Neural cell (in vitro differentiated cells): ENCODE results near the gene FRMD4A. TPM values are rescaled to one million over a fixed set of nuclear protein-coding genes. Genes with fewer than 3 reads are reported as not detected.

ENCODE experiments used
- H2AFZ ChIP-seq: fragments of 200-600, 300-800 bp; sonication (generic), shearing (Covaris generic); 2 replicates; pipeline ENCODE4 v1.6.0; 2014; ENCODE audit warnings: low read depth, mild to moderate bottlenecking, antibody characterized with exemption, low read length, moderate library complexity
- H3F3A ChIP-seq: fragments of 200-600 bp; shearing (Covaris generic); 2 replicates; pipeline ENCODE4 v1.6.1; 2016; ENCODE audit warnings: mild to moderate bottlenecking, moderate library complexity, mixed read lengths, antibody characterized with exemption, low read length; ENCODE audit not compliant: insufficient read depth, poor library complexity, severe bottlenecking
- H3K27ac ChIP-seq: fragments of 200-600, 300-800 bp; sonication (generic), shearing (Covaris generic); 2 replicates; pipeline ENCODE4 v1.5.1; 2014; ENCODE audit warnings: mild to moderate bottlenecking, low read length, moderate library complexity
- H3K27me3 ChIP-seq: fragments of 300-800, 200-600 bp; sonication (generic), shearing (Covaris generic); 2 replicates; pipeline ENCODE4 v1.6.0; 2014; ENCODE audit warnings: mild to moderate bottlenecking, low read depth, low read length, moderate library complexity; ENCODE audit not compliant: insufficient read depth
- H3K36me3 ChIP-seq: fragments of 300-800, 200-600 bp; sonication (generic), shearing (Covaris generic); 2 replicates; pipeline ENCODE4 v1.5.1; 2014; ENCODE audit warnings: mild to moderate bottlenecking, antibody characterized with exemption, low read length, moderate library complexity; ENCODE audit not compliant: insufficient read depth
- H3K4me2 ChIP-seq: fragments of 300-800, 200-600 bp; sonication (generic), shearing (Covaris generic); 2 replicates; pipeline ENCODE4 v1.6.0; 2014; ENCODE audit warnings: mild to moderate bottlenecking, low read length
- H3K4me3 ChIP-seq: fragments of 300-800, 200-600 bp; sonication (generic), shearing (Covaris generic); 2 replicates; pipeline ENCODE4 v1.5.1; 2014; ENCODE audit warnings: mild to moderate bottlenecking, low read length, moderate library complexity
- H3K79me2 ChIP-seq: fragments of 200-600 bp; shearing (Covaris generic); replicated peaks from 2 replicates; pipeline ENCODE4 v1.6.0; 2014; ENCODE audit warnings: mild to moderate bottlenecking, low read length, moderate library complexity; ENCODE audit not compliant: insufficient read depth
- H3K9ac ChIP-seq: fragments of 300-800, 200-600 bp; sonication (generic), shearing (Covaris generic); 2 replicates; pipeline ENCODE4 v1.6.1; 2016; ENCODE audit warnings: mild to moderate bottlenecking, low read length, mixed read lengths
- H3K9me2 ChIP-seq: fragments of 200-600 bp; shearing (Covaris generic); 2 replicates; pipeline ENCODE4 v1.6.1; 2016; ENCODE audit warnings: mild to moderate bottlenecking, low read length, mixed read lengths; ENCODE audit not compliant: insufficient read depth
- H3K9me3 ChIP-seq: fragments of 200-600, 300-800 bp; sonication (generic), shearing (Covaris generic); 2 replicates; pipeline ENCODE4 v1.6.1; 2016; ENCODE audit warnings: mild to moderate bottlenecking, mixed run types, low read length, moderate library complexity, mixed read lengths
- H4K20me1 ChIP-seq: fragments of 200-600 bp; shearing (Covaris generic); 2 replicates; pipeline ENCODE4 v1.6.1; 2016; ENCODE audit warnings: mild to moderate bottlenecking, mixed run types; ENCODE audit not compliant: insufficient read depth
- EP300 ChIP-seq: fragments of 450-650 bp; conservative IDR thresholded peaks from 2 replicates; pipeline ENCODE4 v1.6.1; 2014; ENCODE audit warnings: antibody characterized with exemption, mild to moderate bottlenecking, moderate library complexity; ENCODE audit not compliant: poor library complexity, severe bottlenecking
- EZH2 ChIP-seq: fragments of 200-600, 300-800 bp; shearing (Covaris generic), sonication (generic); IDR thresholded peaks from 2 replicates; pipeline ENCODE4 v1.6.1; 2014; ENCODE audit warnings: antibody characterized with exemption, low read length, borderline replicate concordance, mild to moderate bottlenecking; ENCODE audit not compliant: insufficient read depth, poor library complexity, severe bottlenecking
- MXI1 ChIP-seq: fragments of 450-650 bp; conservative IDR thresholded peaks from 2 replicates; pipeline ENCODE4 v1.6.1; 2014; ENCODE audit warnings: antibody characterized with exemption, mild to moderate bottlenecking; ENCODE audit not compliant: poor library complexity, severe bottlenecking
- POLR2AphosphoS5 ChIP-seq: IDR thresholded peaks from 2 replicates; pipeline ENCODE4 v1.6.1; 2012
- RAD21 ChIP-seq: fragments of 450-650 bp; conservative IDR thresholded peaks from 2 replicates; pipeline ENCODE4 v1.6.1; 2014; ENCODE audit warnings: antibody characterized with exemption, mild to moderate bottlenecking, moderate library complexity
- REST ChIP-seq: IDR thresholded peaks from 2 replicates; pipeline ENCODE4 v1.6.1; 2012; ENCODE audit warnings: borderline replicate concordance
- SMC3 ChIP-seq: fragments of 450-650 bp; conservative IDR thresholded peaks from 2 replicates; pipeline ENCODE4 v1.6.1; 2014; ENCODE audit warnings: antibody characterized with exemption, mild to moderate bottlenecking, moderate library complexity; ENCODE audit not compliant: poor library complexity
- TAF1 ChIP-seq: IDR thresholded peaks from 2 replicates; pipeline ENCODE4 v1.6.1; 2012; ENCODE audit warnings: low read depth
- polyA plus RNA-seq: library from polyadenylated mRNA; depleted of rRNA; stranded (reverse); fragments of >200 nt; gene quantifications from 2 replicates; pipeline ENCODE4 v1.2.3, GENCODE V29; 2014
- TF ChIP-seq, protein P1 (sequence below): fragments of 450-650 bp; IDR thresholded peaks from 2 replicates; pipeline ENCODE4 v1.5.1; 2014; ENCODE audit warnings: antibody characterized with exemption, mild to moderate bottlenecking, moderate library complexity; ENCODE audit not compliant: poor library complexity, severe bottlenecking

Gene FRMD4A
- polyA plus RNA-seq, 1 donor from 2014 or later, result 36.5 TPM

- Histone ChIP-seq H2AFZ (no peak overlapping the region), H3K36me3 (no peaks in the 10 kb centered on the region), H3K9me2 (no peaks in the 10 kb centered on the region), H3K79me2 (no peaks in the 10 kb centered on the region), H3F3A (no peaks in the 10 kb centered on the region), H3K9ac (no peak overlapping the region), H3K4me3 (no peak overlapping the region), H4K20me1 (no peaks in the 10 kb centered on the region), H3K9me3 (no peaks in the 10 kb centered on the region), H3K4me2 (no peak overlapping the region), H3K27me3 (no peaks in the 10 kb centered on the region), H3K27ac (no peak overlapping the region)
- TF ChIP-seq REST, result no peak
- TF ChIP-seq, protein P1, sequence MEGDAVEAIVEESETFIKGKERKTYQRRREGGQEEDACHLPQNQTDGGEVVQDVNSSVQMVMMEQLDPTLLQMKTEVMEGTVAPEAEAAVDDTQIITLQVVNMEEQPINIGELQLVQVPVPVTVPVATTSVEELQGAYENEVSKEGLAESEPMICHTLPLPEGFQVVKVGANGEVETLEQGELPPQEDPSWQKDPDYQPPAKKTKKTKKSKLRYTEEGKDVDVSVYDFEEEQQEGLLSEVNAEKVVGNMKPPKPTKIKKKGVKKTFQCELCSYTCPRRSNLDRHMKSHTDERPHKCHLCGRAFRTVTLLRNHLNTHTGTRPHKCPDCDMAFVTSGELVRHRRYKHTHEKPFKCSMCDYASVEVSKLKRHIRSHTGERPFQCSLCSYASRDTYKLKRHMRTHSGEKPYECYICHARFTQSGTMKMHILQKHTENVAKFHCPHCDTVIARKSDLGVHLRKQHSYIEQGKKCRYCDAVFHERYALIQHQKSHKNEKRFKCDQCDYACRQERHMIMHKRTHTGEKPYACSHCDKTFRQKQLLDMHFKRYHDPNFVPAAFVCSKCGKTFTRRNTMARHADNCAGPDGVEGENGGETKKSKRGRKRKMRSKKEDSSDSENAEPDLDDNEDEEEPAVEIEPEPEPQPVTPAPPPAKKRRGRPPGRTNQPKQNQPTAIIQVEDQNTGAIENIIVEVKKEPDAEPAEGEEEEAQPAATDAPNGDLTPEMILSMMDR, result no peak
- no peak for TF ChIP-seq EP300
- TF ChIP-seq TAF1, result no peak
- TF ChIP-seq EZH2, result no peak
- no peak for TF ChIP-seq SMC3
- no peak for TF ChIP-seq RAD21
- TF ChIP-seq POLR2AphosphoS5, result no peak
- no peak for TF ChIP-seq MXI1
Measured at GRCh38 chr10:13801907-13802288, 528.8 kb downstream of the FRMD4A start.

DNA sequence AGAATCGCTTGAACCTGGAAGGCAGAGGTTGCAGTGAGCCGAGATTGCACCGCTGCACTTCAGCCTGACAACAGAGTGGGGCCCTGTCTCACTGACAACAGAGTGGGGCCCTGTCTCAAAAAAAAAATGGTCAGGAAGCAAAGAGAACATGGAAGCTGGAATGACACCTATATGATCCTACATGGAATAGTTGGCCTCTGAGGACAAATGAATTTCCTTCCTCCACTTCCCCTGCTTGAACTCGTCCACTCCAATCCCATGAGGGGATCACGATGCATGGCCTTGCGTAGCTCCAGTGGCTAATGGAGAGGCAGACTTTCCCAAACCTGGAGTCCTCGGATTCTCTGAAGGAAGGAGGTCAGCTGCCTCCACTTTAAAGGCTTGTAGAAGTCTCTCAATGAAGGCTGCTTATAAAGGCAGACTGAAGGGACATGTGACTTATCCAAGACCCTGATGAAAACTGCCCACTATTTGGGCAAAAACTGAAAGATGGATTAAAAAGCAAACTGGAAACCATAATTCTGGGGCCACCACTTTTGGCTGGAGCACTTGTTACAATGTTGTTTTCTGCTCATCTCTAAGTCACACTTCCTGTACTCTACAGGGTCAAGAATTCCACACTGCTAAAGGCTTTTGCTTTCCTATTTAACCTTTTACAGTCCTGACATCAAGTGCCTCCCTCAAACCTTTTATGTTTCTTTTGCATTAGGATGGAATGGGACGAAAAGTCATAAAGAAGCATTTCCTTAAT lies 529.4 kb downstream of the FRMD4A start:
- Histone ChIP-seq H3K27me3 (no peaks in the 10 kb centered on the region), H3K4me3 (no peak overlapping the region), H4K20me1 (no peaks in the 10 kb centered on the region), H2AFZ (no peak overlapping the region), H3K36me3 (no peaks in the 10 kb centered on the region), H3K27ac (no peak overlapping the region), H3F3A (no peaks in the 10 kb centered on the region), H3K9me3 (no peaks in the 10 kb centered on the region), H3K4me2 (no peak overlapping the region), H3K9ac (no peak overlapping the region), H3K79me2 (no peaks in the 10 kb centered on the region), H3K9me2 (no peaks in the 10 kb centered on the region)
- TF ChIP-seq SMC3 (no peak), MXI1 (no peak), RAD21 (no peak), REST (no peak), POLR2AphosphoS5 (no peak), EP300 (no peak), EZH2 (no peak), TAF1 (no peak)
- TF ChIP-seq, protein P1, result no peak
